ENCODE results near the gene CYP4B1.
"Not testable (repeated sequence)": the region's sequence is repeated elsewhere in the genome, so short reads cannot be mapped to it uniquely, and the experiment has no call there.

The CYP4B1 gene

DNA sequence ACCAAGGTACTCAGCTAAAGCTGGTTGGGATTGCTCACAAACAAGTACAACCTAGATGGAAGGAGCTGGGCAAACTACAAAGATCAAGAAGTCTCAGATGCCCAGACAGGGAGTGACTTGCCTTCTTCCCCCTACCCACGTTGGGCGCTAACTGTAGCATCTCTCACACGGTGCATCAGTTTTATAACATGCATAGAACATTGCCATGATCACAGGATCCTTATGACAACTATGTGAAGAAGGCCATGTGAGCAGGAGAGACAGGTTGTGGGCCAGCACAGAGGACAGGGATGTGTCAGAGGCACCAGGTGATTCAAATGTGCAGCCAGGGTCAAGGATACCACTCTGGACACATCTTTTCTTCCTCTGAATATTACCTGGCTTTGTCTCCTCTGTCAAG is 28.3 kb upstream of the CYP4B1 start:
- Mint-ChIP-seq H3K4me3 (no peak overlapping the region), H3K27me3 (peaks cover 25% of the 10 kb centered on the region), H3K27ac (no peak overlapping the region), H3K36me3 (ENCODE audit: low read depth) (no peaks in the 10 kb centered on the region), H3K4me1 (ENCODE audit: low read depth) (no peaks in the 10 kb centered on the region), H3K9me3 (peaks cover 46% of the 10 kb centered on the region)
- DNase-seq: no peak

DNA sequence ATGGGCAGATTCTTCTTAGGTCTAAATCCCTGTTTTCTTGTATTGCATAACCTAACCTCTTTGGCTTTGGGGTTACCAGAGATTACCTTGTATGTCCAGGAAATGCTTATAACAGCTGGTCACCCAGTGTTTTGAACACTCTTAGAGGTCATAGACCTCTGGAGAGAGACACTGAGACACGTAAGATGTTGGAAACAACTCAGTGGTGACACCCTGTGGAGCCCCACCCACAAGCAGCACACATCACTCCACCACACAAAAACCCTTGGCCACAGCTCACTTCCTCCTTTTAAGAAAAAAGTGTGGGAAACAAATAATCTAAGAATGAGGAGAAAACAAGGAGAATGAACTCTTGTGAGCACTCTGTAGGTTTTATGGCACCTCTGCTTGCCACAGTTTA is 26.3 kb upstream of the CYP4B1 start:
- no peak overlapping the region for H3K4me3 Mint-ChIP-seq
- no peak overlapping the region for H3K27ac Mint-ChIP-seq
- peaks cover 49% of the 10 kb centered on the region for H3K9me3 Mint-ChIP-seq

GRCh38 chr1:46774297-46774696 is 24.5 kb upstream of the CYP4B1 start:
- no peak for DNase-seq
- H3K9me3 Mint-ChIP-seq: peaks cover 47% of the 10 kb centered on the region
- peaks cover 5% of the 10 kb centered on the region for H3K27me3 Mint-ChIP-seq
- no peaks in the 10 kb centered on the region for H3K36me3 Mint-ChIP-seq (ENCODE audit: low read depth)
- H3K4me1 Mint-ChIP-seq (ENCODE audit: low read depth): no peaks in the 10 kb centered on the region
- no peak overlapping the region for H3K27ac Mint-ChIP-seq
- no peak overlapping the region for H3K4me3 Mint-ChIP-seq

More for the DNA sequence above, 26.3 kb upstream of the CYP4B1 start:
- H3K36me3 Mint-ChIP-seq (ENCODE audit: low read depth): no peaks in the 10 kb centered on the region
- peaks cover 17% of the 10 kb centered on the region for H3K27me3 Mint-ChIP-seq
- DNase-seq: no peak
- H3K4me1 Mint-ChIP-seq (ENCODE audit: low read depth): no peaks in the 10 kb centered on the region

GRCh38 chr1:46778456-46778855 is 20.4 kb upstream of the CYP4B1 start:
- Mint-ChIP-seq H3K9me3 (peaks cover 11% of the 10 kb centered on the region), H3K27me3 (peaks cover 12% of the 10 kb centered on the region)
- H3K4me3 Mint-ChIP-seq; H3K4me1 Mint-ChIP-seq (ENCODE audit: low read depth); H3K27ac Mint-ChIP-seq; DNase-seq; H3K36me3 Mint-ChIP-seq (ENCODE audit: low read depth): not testable (repeated sequence)

DNA sequence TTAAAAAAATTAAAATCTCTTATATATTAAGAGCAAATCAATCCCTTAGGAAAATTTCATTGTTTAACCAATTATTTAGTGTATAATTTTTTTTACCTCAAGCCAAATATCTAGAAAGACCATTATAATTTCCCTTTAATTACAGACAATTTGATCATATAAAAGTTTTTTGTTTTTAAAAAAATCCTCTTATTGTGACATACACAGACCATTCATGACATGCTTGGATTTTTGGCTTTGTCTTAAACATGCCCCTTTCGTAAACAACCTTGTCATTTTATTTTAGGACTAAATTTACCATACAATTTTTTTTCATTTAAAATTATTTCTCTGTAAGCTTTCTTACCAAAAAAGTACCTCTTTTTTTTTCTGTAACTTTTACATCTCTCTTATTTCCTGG is 14.2 kb upstream of the CYP4B1 start:
- no peak overlapping the region for H3K27ac Mint-ChIP-seq
- H3K9me3 Mint-ChIP-seq: no peaks in the 10 kb centered on the region
- no peak for DNase-seq
- no peaks in the 10 kb centered on the region for H3K36me3 Mint-ChIP-seq (ENCODE audit: low read depth)
- no peak overlapping the region for H3K4me3 Mint-ChIP-seq
- peaks cover 2% of the 10 kb centered on the region for H3K4me1 Mint-ChIP-seq (ENCODE audit: low read depth)
- H3K27me3 Mint-ChIP-seq: peaks cover 31% of the 10 kb centered on the region

DNA sequence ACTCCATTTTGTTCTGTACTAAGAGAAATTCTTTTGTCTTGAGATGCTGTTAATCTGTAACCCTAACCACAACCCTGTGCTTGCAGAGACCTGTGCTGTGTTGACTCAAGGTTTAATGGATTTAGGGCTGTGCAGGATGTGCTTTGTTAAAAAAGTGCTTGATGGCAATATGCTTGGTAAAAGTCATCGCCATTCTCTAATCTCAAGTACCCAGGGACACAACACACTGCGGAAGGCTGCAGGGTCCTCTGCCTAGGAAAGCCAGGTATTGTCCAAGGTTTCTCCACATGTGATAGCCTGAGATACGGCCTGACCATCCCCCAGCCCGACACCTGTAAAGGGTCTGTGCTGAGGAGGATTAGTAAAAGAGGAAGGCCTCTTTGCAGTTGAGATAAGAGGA is 10.2 kb upstream of the CYP4B1 start:
- DNase-seq; H3K4me3 Mint-ChIP-seq; H3K9me3 Mint-ChIP-seq; H3K27ac Mint-ChIP-seq; H3K4me1 Mint-ChIP-seq (ENCODE audit: low read depth); H3K36me3 Mint-ChIP-seq (ENCODE audit: low read depth): not testable (repeated sequence)
- peaks cover 36% of the 10 kb centered on the region for H3K27me3 Mint-ChIP-seq

- H3K27ac Mint-ChIP-seq: no peak overlapping the region
- H3K9me3 Mint-ChIP-seq: no peaks in the 10 kb centered on the region
- DNase-seq: no peak
- H3K36me3 Mint-ChIP-seq (ENCODE audit: low read depth): no peaks in the 10 kb centered on the region
- H3K4me1 Mint-ChIP-seq (ENCODE audit: low read depth): no peaks in the 10 kb centered on the region
- no peak overlapping the region for H3K4me3 Mint-ChIP-seq
- peaks cover 38% of the 10 kb centered on the region for H3K27me3 Mint-ChIP-seq
Measured at GRCh38 chr1:46790446-46791101, 8.3 kb upstream of the CYP4B1 start.

GRCh38 chr1:46793126-46793525 is 5.7 kb upstream of the CYP4B1 start:
- Mint-ChIP-seq H3K27me3 (peaks cover 52% of the 10 kb centered on the region), H3K27ac (no peak overlapping the region), H3K4me3 (no peak overlapping the region), H3K36me3 (ENCODE audit: low read depth) (no peaks in the 10 kb centered on the region), H3K9me3 (no peaks in the 10 kb centered on the region), H3K4me1 (ENCODE audit: low read depth) (no peaks in the 10 kb centered on the region)
- DNase-seq: no peak

- Mint-ChIP-seq H3K4me3 (no peak overlapping the region), H3K27me3 (peaks cover 43% of the 10 kb centered on the region), H3K4me1 (ENCODE audit: low read depth) (no peaks in the 10 kb centered on the region), H3K9me3 (no peaks in the 10 kb centered on the region), H3K36me3 (ENCODE audit: low read depth) (no peaks in the 10 kb centered on the region), H3K27ac (no peak overlapping the region)
- no peak for DNase-seq
Measured at GRCh38 chr1:46797696-46798470, 963 bp upstream of the CYP4B1 start.

GRCh38 chr1:46800742-46801141 is 1.9 kb downstream of the CYP4B1 start:
- H3K9me3 Mint-ChIP-seq: no peaks in the 10 kb centered on the region
- no peaks in the 10 kb centered on the region for H3K4me1 Mint-ChIP-seq (ENCODE audit: low read depth)
- no peak for DNase-seq
- H3K4me3 Mint-ChIP-seq: no peak overlapping the region
- no peaks in the 10 kb centered on the region for H3K36me3 Mint-ChIP-seq (ENCODE audit: low read depth)
- H3K27me3 Mint-ChIP-seq: peaks cover 33% of the 10 kb centered on the region
- no peak overlapping the region for H3K27ac Mint-ChIP-seq

DNA sequence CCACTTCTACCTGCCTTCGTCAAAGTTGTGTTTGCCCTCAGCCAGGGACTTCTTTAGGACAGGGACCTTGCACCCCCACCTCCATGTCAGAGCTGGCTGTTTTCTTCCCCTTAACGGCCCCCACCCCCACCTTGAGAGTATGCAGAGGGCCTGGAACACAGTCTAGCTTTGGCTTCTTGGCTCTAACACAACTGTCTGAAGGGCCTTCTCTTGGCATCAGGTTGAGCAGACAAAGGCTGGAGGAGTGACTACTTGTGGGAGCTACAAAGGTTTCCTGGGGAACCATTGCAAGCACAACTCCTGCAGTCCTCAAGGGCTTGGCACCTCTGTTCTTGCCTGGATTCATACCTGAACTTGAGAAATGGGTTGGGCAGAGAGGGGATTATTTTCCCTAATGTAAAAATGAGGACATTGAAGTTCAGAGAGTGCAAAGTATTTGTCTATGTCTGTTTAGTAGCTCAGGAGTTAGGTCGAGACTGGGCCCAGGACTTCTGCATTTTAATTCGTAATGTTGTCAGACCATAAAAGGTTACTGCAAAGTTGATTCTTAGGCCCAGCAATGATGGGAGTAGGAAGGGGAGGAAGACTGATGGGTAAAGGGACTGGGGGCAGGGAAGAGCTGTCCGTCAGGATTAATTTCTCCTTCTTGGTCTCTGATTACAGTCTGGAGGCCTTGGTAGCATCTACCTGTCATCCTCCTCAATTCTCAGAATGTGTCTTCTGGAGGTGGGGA is 2.6 kb downstream of the CYP4B1 start:
- Mint-ChIP-seq H3K4me3 (no peak overlapping the region), H3K9me3 (no peaks in the 10 kb centered on the region), H3K4me1 (ENCODE audit: low read depth) (no peaks in the 10 kb centered on the region), H3K27ac (no peak overlapping the region), H3K27me3 (peaks cover 29% of the 10 kb centered on the region), H3K36me3 (ENCODE audit: low read depth) (no peaks in the 10 kb centered on the region)
- DNase-seq: no peak

GRCh38 chr1:46802081-46802480 is 3.2 kb downstream of the CYP4B1 start:
- Mint-ChIP-seq H3K4me3 (no peak overlapping the region), H3K36me3 (ENCODE audit: low read depth) (no peaks in the 10 kb centered on the region), H3K9me3 (no peaks in the 10 kb centered on the region), H3K27me3 (peaks cover 25% of the 10 kb centered on the region), H3K4me1 (ENCODE audit: low read depth) (no peaks in the 10 kb centered on the region), H3K27ac (no peak overlapping the region)
- no peak for DNase-seq

GRCh38 chr1:46802901-46803574 is 4.2 kb downstream of the CYP4B1 start:
- H3K36me3 Mint-ChIP-seq (ENCODE audit: low read depth): no peaks in the 10 kb centered on the region
- H3K27me3 Mint-ChIP-seq: peaks cover 25% of the 10 kb centered on the region
- H3K27ac Mint-ChIP-seq: no peak overlapping the region
- H3K4me3 Mint-ChIP-seq: no peak overlapping the region
- H3K9me3 Mint-ChIP-seq: no peaks in the 10 kb centered on the region
- H3K4me1 Mint-ChIP-seq (ENCODE audit: low read depth): no peaks in the 10 kb centered on the region
- DNase-seq: no peak

DNA sequence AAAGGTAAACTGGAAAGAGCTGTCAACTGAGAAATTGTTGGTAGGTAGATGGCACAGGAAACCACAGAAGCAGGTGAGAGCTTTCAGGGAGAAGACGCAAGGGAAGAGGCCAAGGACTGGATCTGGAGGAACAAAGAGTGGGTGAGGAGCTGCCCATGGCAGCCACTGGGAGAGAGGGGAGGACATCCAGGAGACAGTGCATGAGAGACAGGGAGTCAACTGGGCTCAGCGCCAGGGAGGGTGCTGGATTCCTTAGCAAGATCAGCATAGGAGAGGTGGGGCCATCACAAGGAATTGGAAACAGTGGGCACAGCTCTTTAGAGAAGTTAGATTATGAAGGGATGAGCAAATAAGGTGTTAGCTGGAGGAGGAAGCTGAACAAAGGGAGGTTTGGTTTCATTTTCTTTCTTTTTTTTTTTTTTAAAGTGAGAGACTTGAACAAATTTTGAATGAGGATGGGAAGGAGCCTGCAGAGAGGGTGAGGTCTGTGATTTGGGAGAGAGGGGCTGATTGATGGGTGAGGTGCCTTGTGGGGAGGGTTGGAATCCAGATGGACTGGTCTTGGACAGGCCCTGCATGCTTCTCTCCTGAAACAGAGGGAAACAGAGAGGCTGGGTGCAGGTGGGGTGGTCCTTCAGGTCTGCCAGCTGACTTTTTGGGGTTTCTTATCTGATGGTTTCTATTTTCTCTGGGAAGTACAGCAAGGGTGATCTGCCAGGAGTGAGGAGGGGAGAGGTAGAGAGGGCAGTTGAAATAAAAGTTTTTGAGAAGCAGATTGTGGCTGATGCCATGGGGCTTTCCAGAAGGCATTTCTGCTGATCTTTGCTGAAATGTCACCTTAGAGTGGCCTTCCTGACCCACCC is 5.4 kb downstream of the CYP4B1 start:
- Mint-ChIP-seq H3K4me3 (no peak overlapping the region), H3K36me3 (ENCODE audit: low read depth) (no peaks in the 10 kb centered on the region), H3K4me1 (ENCODE audit: low read depth) (no peaks in the 10 kb centered on the region), H3K27me3 (peaks cover 17% of the 10 kb centered on the region), H3K9me3 (no peaks in the 10 kb centered on the region), H3K27ac (no peak overlapping the region)
- DNase-seq: no peak

Measured in activated T-cell treated with anti-CD3 and anti-CD28 coated beads, Interleukin-2, amount 50 U/mL, for 24 hours (primary cell).